Endothelial cell of umbilical vein (primary cell): ENCODE data around the gene DLG1. TPM values are rescaled to one million over a fixed set of nuclear protein-coding genes. Genes with fewer than 3 reads are reported as not detected.

Source experiments
- BruUV-seq: library from RNA; stranded (reverse); fragments of 400-500 nt; replicated peaks from 2 replicates; lab custom pipeline; 2021; lab: Mats Ljungman, UMichigan
- CTCF ChIA-PET: fragments of 300-600, 350-600 bp; sonication (Branson Sonifier 250); formaldehyde crosslinking; loops from one replicate; lab custom pipeline; 2021; ENCODE audit warnings: antibody characterized with exemption, inconsistent platforms; lab: Charles Lee
- POLR2A ChIA-PET: fragments of 300-600, 350-600 bp; sonication (Branson Sonifier 250); formaldehyde crosslinking; loops from one replicate; lab custom pipeline; 2021; ENCODE audit warnings: antibody characterized with exemption, inconsistent platforms; lab: Charles Lee
- DNase-seq: peaks from one replicate; pipeline ENCODE4 v3.0.0-alpha.2; 2011; ENCODE audit warnings: low read depth, low spot score
- FAIRE-seq: peaks from 2 replicates; lab custom pipeline; 2011; peaks lifted over from hg19 to GRCh38; lab: Jason Lieb, UNC
- H2AFZ ChIP-seq: 2 replicates; pipeline ENCODE4 v1.6.0; 2012; ENCODE audit warnings: low read depth, low read length, control low read depth, inconsistent platforms
- H3K27ac ChIP-seq: 2 replicates; pipeline ENCODE4 v1.5.1; 2011; ENCODE audit warnings: low read depth, mild to moderate bottlenecking, control low read depth, low read length, moderate library complexity; ENCODE audit not compliant: insufficient read depth
- H3K27me3 ChIP-seq, 2 experiments: 2 replicates each; pipeline versions ENCODE4 v1.6.0 to v1.6.1; 2011; ENCODE audit warnings: low read length in 2 of 2, mixed read lengths in 1 of 2; ENCODE audit not compliant: control insufficient read depth in 2 of 2, insufficient read depth in 2 of 2
- H3K36me3 ChIP-seq, 2 experiments: 2 replicates in 1 of 2; 3 replicates in 1 of 2; pipeline ENCODE4 v1.5.1; 2011; ENCODE audit warnings: low read length in 2 of 2, mild to moderate bottlenecking in 1 of 2, moderate library complexity in 1 of 2; ENCODE audit not compliant: control insufficient read depth in 2 of 2, insufficient read depth in 2 of 2; ENCODE audit errors: extremely low read depth in 1 of 2
- H3K4me1 ChIP-seq: 3 replicates; pipeline ENCODE4 v1.5.1; 2011; ENCODE audit warnings: mild to moderate bottlenecking, low read length; ENCODE audit not compliant: control insufficient read depth, insufficient read depth; ENCODE audit errors: extremely low read depth
- H3K4me2 ChIP-seq: 2 replicates; pipeline ENCODE4 v1.6.1; 2011; ENCODE audit warnings: low read length, control low read depth, mixed read lengths; ENCODE audit not compliant: insufficient read depth
- H3K4me3 ChIP-seq, 3 experiments: fragments of 200-600 bp in 1 of 3; sonication (generic), shearing (Covaris generic) in 1 of 3; replicated peaks in 1 of 3; 2 replicates each; pipeline ENCODE4 v1.5.1; 2011 to 2016; ENCODE audit warnings: control low read depth in 3 of 3, low read length in 3 of 3, mild to moderate bottlenecking in 2 of 3, inconsistent platforms in 1 of 3, low read depth in 1 of 3, moderate library complexity in 1 of 3; ENCODE audit not compliant: insufficient read depth in 1 of 3
- H3K79me2 ChIP-seq: 2 replicates; pipeline ENCODE4 v1.6.0; 2012; ENCODE audit warnings: low read length, inconsistent platforms; ENCODE audit not compliant: control insufficient read depth, insufficient read depth
- H3K9ac ChIP-seq: replicated peaks from 2 replicates; pipeline ENCODE3; 2011; ENCODE audit warnings: low read length, control low read depth; ENCODE audit not compliant: insufficient read depth; ENCODE audit errors: extremely low read depth
- H3K9me1 ChIP-seq: replicated peaks from 3 replicates; pipeline ENCODE4 v1.6.0; 2011; ENCODE audit warnings: mild to moderate bottlenecking, low read length; ENCODE audit not compliant: control insufficient read depth, insufficient read depth; ENCODE audit errors: extremely low read depth
- H3K9me3 ChIP-seq: replicated peaks from 2 replicates; pipeline ENCODE4 v1.5.1; 2012; ENCODE audit warnings: low read length, inconsistent platforms; ENCODE audit not compliant: control insufficient read depth, insufficient read depth
- H4K20me1 ChIP-seq: replicated peaks from 2 replicates; pipeline ENCODE3; 2011; ENCODE audit warnings: mild to moderate bottlenecking, low read length; ENCODE audit not compliant: control insufficient read depth, insufficient read depth; ENCODE audit errors: extremely low read depth
- EZH2 ChIP-seq: IDR thresholded peaks from 2 replicates; pipeline ENCODE4 v1.6.1; 2012; ENCODE audit warnings: borderline replicate concordance, low read depth, mild to moderate bottlenecking, moderate library complexity, low read length, inconsistent platforms; ENCODE audit not compliant: severe bottlenecking
- FOS ChIP-seq: IDR thresholded peaks from 2 replicates; pipeline ENCODE4 v1.6.1; 2011; ENCODE audit warnings: mild to moderate bottlenecking, low read length, moderate library complexity, borderline replicate concordance; ENCODE audit not compliant: insufficient read depth
- GATA2 ChIP-seq: IDR thresholded peaks from 2 replicates; pipeline ENCODE4 v1.7.0; 2011; ENCODE audit warnings: low read depth, mild to moderate bottlenecking, moderate library complexity, mixed read lengths, low read length; ENCODE audit not compliant: insufficient read length, insufficient read depth
- JUN ChIP-seq: IDR thresholded peaks from 2 replicates; pipeline ENCODE4 v1.6.1; 2011; ENCODE audit warnings: borderline replicate concordance, low read depth; ENCODE audit not compliant: insufficient read length, insufficient read depth
- MAX ChIP-seq: IDR thresholded peaks from 2 replicates; pipeline ENCODE4 v1.6.1; 2011; ENCODE audit not compliant: insufficient read depth, insufficient read length
- MYC ChIP-seq: IDR thresholded peaks from one replicate; pipeline ENCODE4 v1.6.1; 2011; ENCODE audit warnings: mild to moderate bottlenecking, low read depth, low read length
- POLR2A ChIP-seq: IDR thresholded peaks from 2 replicates; pipeline ENCODE4 v1.6.1; 2012; ENCODE audit warnings: low read depth, mild to moderate bottlenecking, control low read depth, low read length
- POLR2AphosphoS5 ChIP-seq: IDR thresholded peaks from 2 replicates; pipeline ENCODE4 v1.6.1; 2012; ENCODE audit warnings: low read depth, mild to moderate bottlenecking, control low read depth, low read length, moderate library complexity; ENCODE audit not compliant: insufficient read depth
- dilution Hi-C: fragments of 300-500 bp; cut with MboI; formaldehyde crosslinking; loops from one replicate; pipeline ENCODE4 v1.15.0; 2019; ENCODE audit warnings: low sequenced_read_pairs; ENCODE audit not compliant: extremely low pct_ligation_motif_present
- intact Hi-C: fragments of 100-400 bp; cut with micrococcal nuclease; formaldehyde crosslinking; loops from one replicate; pipeline ENCODE4 v1.10.0; 2022
- polyA plus RNA-seq, 4 experiments: library from polyadenylated mRNA; depleted of rRNA in 3 of 4; stranded (reverse) in 3 of 4; unstranded in 1 of 4; fragments of >200 nt; gene quantifications; 2 replicates each; pipeline versions ENCODE4 v1.2.1 to v1.2.3, GENCODE V29; 2011 to 2012; ENCODE audit warnings: missing spikeins in 1 of 4
- total RNA-seq: library from RNA; stranded (reverse); gene quantifications from 2 replicates; pipeline ENCODE4 v1.2.3, GENCODE V29; 2021
- TF ChIP-seq, protein P1 (sequence below), 2 donors: IDR thresholded peaks; 1 replicate in 1 of 2; 2 replicates in 1 of 2; pipeline ENCODE4 v1.5.1; 2011; ENCODE audit warnings: low read length in 2 of 2, mild to moderate bottlenecking in 2 of 2, moderate library complexity in 2 of 2, control low read depth in 1 of 2, inconsistent platforms in 1 of 2, low read depth in 1 of 2; ENCODE audit not compliant: insufficient read depth in 1 of 2; ENCODE audit errors: extremely low read depth in 1 of 2

DLG1 gene
- total and polyA plus RNA-seq, 2 donors (not counting 3 experiments of a cell fraction or from before 2014, with no cell fraction given), result 26.5 to 80.1 TPM

DNA sequence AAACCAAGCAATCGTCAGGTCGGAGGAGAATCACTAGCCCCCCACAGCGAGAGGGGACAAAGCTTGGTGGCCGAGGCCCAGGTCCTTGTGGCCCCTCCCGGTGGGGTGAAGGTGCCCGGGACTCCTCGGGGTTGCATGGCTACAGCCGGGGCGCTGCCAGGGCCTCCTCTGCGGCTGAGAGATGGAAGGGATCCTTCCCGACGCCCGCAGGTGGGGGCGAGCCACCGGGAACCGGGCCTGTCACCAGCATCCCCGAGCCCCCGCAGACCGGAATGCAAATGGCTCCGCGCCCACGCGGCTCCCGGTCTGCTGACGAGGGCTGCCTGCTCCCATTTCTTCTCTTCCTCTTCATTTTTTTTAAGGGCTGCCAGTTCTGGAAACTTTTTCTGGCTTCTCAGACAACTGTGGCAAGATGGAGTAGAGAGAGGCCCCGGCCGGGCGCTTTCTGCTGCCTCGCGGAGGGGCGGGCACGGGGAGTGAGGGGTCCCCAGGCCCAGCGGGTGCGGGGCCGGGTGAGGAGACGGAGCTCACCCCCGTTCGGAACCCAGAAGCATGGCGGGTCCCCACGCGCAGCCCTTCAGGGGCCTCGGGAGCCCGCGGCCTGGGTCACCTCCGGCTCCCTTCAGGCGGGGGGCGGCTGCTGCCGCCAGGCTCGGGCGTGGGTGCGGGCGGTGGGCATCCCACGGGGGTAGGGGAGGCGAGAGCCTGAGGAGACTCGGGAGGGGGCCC lies 296.3 kb downstream of the DLG1 start:
- Histone ChIP-seq H3K9me1 (no peaks in the 10 kb centered on the region), H3K4me3 (peak overlapping the region; percentile 17 to 61 (median 24)), H4K20me1 (no peaks in the 10 kb centered on the region), H3K27me3 (no peaks in the 10 kb centered on the region), H3K27ac (no peak overlapping the region), H3K79me2 (no peaks in the 10 kb centered on the region), H3K9me3 (no peaks in the 10 kb centered on the region), H3K36me3 (no peaks in the 10 kb centered on the region), H3K4me2 (peak overlapping the region; percentile 42), H2AFZ (peak overlapping the region; percentile 87), H3K4me1 (peaks cover 2% of the 10 kb centered on the region), H3K9ac (peak overlapping the region; percentile 56)
- ChIA-PET CTCF (interaction anchor here (0.6 to 4.6 kb wide), 8 partner anchors 8 to 597 kb away, joined by 3 to 40 read pairs (median 6); partner anchors contain the start of gene MELTF), POLR2A (interaction anchor here (1.4 kb wide), 1 partner anchor 9 kb away, joined by 3 read pairs; no protein-coding TSS in a partner anchor)
- dilution Hi-C loops, result no loop called here
- BruUV-seq, result TSS peak; percentile 17
- DNase-seq, result no peak
- no peak for FAIRE-seq
- TF ChIP-seq POLR2AphosphoS5, result no peak
- TF ChIP-seq JUN, result no peak
- no peak for TF ChIP-seq EZH2
- TF ChIP-seq, protein P1, sequence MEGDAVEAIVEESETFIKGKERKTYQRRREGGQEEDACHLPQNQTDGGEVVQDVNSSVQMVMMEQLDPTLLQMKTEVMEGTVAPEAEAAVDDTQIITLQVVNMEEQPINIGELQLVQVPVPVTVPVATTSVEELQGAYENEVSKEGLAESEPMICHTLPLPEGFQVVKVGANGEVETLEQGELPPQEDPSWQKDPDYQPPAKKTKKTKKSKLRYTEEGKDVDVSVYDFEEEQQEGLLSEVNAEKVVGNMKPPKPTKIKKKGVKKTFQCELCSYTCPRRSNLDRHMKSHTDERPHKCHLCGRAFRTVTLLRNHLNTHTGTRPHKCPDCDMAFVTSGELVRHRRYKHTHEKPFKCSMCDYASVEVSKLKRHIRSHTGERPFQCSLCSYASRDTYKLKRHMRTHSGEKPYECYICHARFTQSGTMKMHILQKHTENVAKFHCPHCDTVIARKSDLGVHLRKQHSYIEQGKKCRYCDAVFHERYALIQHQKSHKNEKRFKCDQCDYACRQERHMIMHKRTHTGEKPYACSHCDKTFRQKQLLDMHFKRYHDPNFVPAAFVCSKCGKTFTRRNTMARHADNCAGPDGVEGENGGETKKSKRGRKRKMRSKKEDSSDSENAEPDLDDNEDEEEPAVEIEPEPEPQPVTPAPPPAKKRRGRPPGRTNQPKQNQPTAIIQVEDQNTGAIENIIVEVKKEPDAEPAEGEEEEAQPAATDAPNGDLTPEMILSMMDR (IDR thresholded peaks at IDR 0.05; ENCODE audit: extremely low read depth in 1 of 2, insufficient read depth in 1 of 2, low read depth in 1 of 2, low read length in 2 of 2), result no peak
- no peak for TF ChIP-seq FOS
- TF ChIP-seq POLR2A, result no peak
- TF ChIP-seq MAX, result no peak
- TF ChIP-seq GATA2, result no peak
- TF ChIP-seq MYC, result no peak
- intact Hi-C loops, result loop anchor here (1.0 to 10.0 kb wide), 3 partner anchors 29 to 513 kb away; no protein-coding TSS in a partner anchor
